IMR-90 (cell line): ENCODE data around the gene OST4. TPM values are rescaled to one million over a fixed set of nuclear protein-coding genes. Genes with fewer than 3 reads are reported as not detected.

Experiments
- ATAC-seq: fragments of 200-7000 bp; cut with Tn5 transposase; 2 replicates; pipeline ENCODE4 v1.9.1; 2020; ENCODE audit warnings: low read depth, mild to moderate bottlenecking, moderate library complexity
- BruUV-seq: library from RNA; stranded (reverse); fragments of 400-500 nt; replicated peaks from 2 replicates; lab custom pipeline; 2021; lab: Mats Ljungman, UMichigan
- CTCF ChIA-PET: fragments of 300-600 bp; formaldehyde crosslinking; extraction: SDS; loops from one replicate; lab custom pipeline; 2021; ENCODE audit warnings: antibody characterized with exemption; lab: Yijun Ruan, JAX
- POLR2A ChIA-PET: fragments of 300-600 bp; sonication (Branson Sonifier 250); formaldehyde crosslinking; loops from one replicate; lab custom pipeline; 2022; ENCODE audit warnings: antibody characterized with exemption; ENCODE audit not compliant: unreplicated experiment; lab: Charles Lee
- DNase-seq: peaks from one replicate; pipeline ENCODE4 v3.0.0; 2013
- H2AFZ ChIP-seq: replicated peaks from 2 replicates; pipeline ENCODE3; 2013; ENCODE audit warnings: low read length, mild to moderate bottlenecking; ENCODE audit not compliant: poor library complexity
- H2AK5ac ChIP-seq: 2 replicates; pipeline ENCODE4 v1.6.1; 2013; ENCODE audit warnings: low read depth, low read length, inconsistent platforms
- H2AK9ac ChIP-seq: replicated peaks from 2 replicates; pipeline ENCODE3; 2013; ENCODE audit warnings: mild to moderate bottlenecking, low read depth, low read length, moderate library complexity; ENCODE audit not compliant: poor library complexity
- H2BK120ac ChIP-seq: 2 replicates; pipeline ENCODE4 v1.6.1; 2013; ENCODE audit warnings: low read depth, low read length, inconsistent platforms
- H2BK15ac ChIP-seq: 3 replicates; pipeline ENCODE4 v1.6.1; 2013; ENCODE audit warnings: low read depth, low read length, inconsistent platforms
- H2BK20ac ChIP-seq: 2 replicates; pipeline ENCODE4 v1.6.1; 2013; ENCODE audit warnings: low read depth, mild to moderate bottlenecking, inconsistent platforms, low read length, moderate library complexity
- H2BK5ac ChIP-seq: 2 replicates; pipeline ENCODE4 v1.6.1; 2013; ENCODE audit warnings: mild to moderate bottlenecking, low read depth, low read length, inconsistent platforms; ENCODE audit not compliant: poor library complexity, severe bottlenecking
- H3K14ac ChIP-seq: replicated peaks from 2 replicates; pipeline ENCODE4 v1.6.1; 2013; ENCODE audit warnings: low read depth, low read length, inconsistent platforms
- H3K18ac ChIP-seq: 2 replicates; pipeline ENCODE4 v1.6.1; 2013; ENCODE audit warnings: low read depth, low read length, control low read depth
- H3K23ac ChIP-seq: 2 replicates; pipeline ENCODE4 v1.6.1; 2013; ENCODE audit warnings: low read depth, low read length, inconsistent platforms
- H3K27ac ChIP-seq: 2 replicates; pipeline ENCODE4 v1.5.1; 2013; ENCODE audit warnings: mild to moderate bottlenecking, control low read depth, low read length; ENCODE audit not compliant: insufficient read depth
- H3K27me3 ChIP-seq: 2 replicates; pipeline ENCODE4 v1.6.1; 2013; ENCODE audit warnings: low read length; ENCODE audit not compliant: control insufficient read depth, insufficient read depth
- H3K36me3 ChIP-seq: 2 replicates; pipeline ENCODE4 v1.6.1; 2013; ENCODE audit warnings: low read length, mixed read lengths; ENCODE audit not compliant: control insufficient read depth, insufficient read depth
- H3K4ac ChIP-seq: 2 replicates; pipeline ENCODE4 v1.6.1; 2013; ENCODE audit warnings: low read depth, low read length, inconsistent platforms
- H3K4me1 ChIP-seq: 2 replicates; pipeline ENCODE4 v1.6.1; 2013; ENCODE audit warnings: low read length, mixed read lengths; ENCODE audit not compliant: control insufficient read depth, insufficient read depth
- H3K4me2 ChIP-seq: 2 replicates; pipeline ENCODE4 v1.6.1; 2013; ENCODE audit warnings: low read depth, mild to moderate bottlenecking, control low read depth, low read length, moderate library complexity
- H3K4me3 ChIP-seq: 2 replicates; pipeline ENCODE4 v1.5.1; 2013; ENCODE audit warnings: low read depth, mild to moderate bottlenecking, control low read depth, low read length, moderate library complexity; ENCODE audit not compliant: insufficient read depth
- H3K56ac ChIP-seq: 2 replicates; pipeline ENCODE4 v1.6.1; 2013; ENCODE audit warnings: low read length, inconsistent platforms; ENCODE audit not compliant: insufficient read depth; ENCODE audit errors: extremely low read depth
- H3K79me1 ChIP-seq, 2 experiments: 2 replicates each; pipeline ENCODE4 v1.6.1; 2013; ENCODE audit warnings: low read length in 2 of 2, inconsistent platforms in 1 of 2, low read depth in 1 of 2
- H3K9ac ChIP-seq: 2 replicates; pipeline ENCODE4 v1.6.1; 2013; ENCODE audit warnings: low read depth, low read length, control low read depth
- H3K9me1 ChIP-seq: 2 replicates; pipeline ENCODE4 v1.6.1; 2013; ENCODE audit warnings: low read length, inconsistent platforms; ENCODE audit not compliant: insufficient read depth
- H3K9me3 ChIP-seq: 2 replicates; pipeline ENCODE4 v1.6.1; 2013; ENCODE audit warnings: low read length; ENCODE audit not compliant: control insufficient read depth, insufficient read depth
- H4K20me1 ChIP-seq: 2 replicates; pipeline ENCODE4 v1.6.1; 2013; ENCODE audit warnings: low read length, inconsistent platforms; ENCODE audit not compliant: insufficient read depth
- H4K5ac ChIP-seq: 2 replicates; pipeline ENCODE4 v1.6.1; 2013; ENCODE audit warnings: mild to moderate bottlenecking, low read depth, low read length, control low read depth
- H4K8ac ChIP-seq, 2 experiments: 2 replicates each; pipeline ENCODE4 v1.6.1; 2013; ENCODE audit warnings: low read depth in 2 of 2, low read length in 2 of 2, control low read depth in 1 of 2, inconsistent platforms in 1 of 2
- H4K91ac ChIP-seq: 2 replicates; pipeline ENCODE4 v1.6.1; 2013; ENCODE audit warnings: low read depth, low read length, inconsistent platforms; ENCODE audit not compliant: insufficient read depth
- BHLHE40 ChIP-seq: fragments of 150-350 bp; IDR thresholded peaks from 2 replicates; pipeline ENCODE4 v1.6.1; 2016; ENCODE audit warnings: mild to moderate bottlenecking, low read depth, low read length
- CEBPB ChIP-seq: IDR thresholded peaks from 2 replicates; pipeline ENCODE4 v1.6.1; 2012; ENCODE audit warnings: low read depth, low read length, improper control_type of control experiment
- CHD1 ChIP-seq: IDR thresholded peaks from 2 replicates; pipeline ENCODE4 v1.6.1; 2012; ENCODE audit warnings: low read depth, low read length, improper control_type of control experiment
- CTCF ChIP-seq: conservative IDR thresholded peaks from 2 replicates; pipeline ENCODE4 v1.5.1; 2012; ENCODE audit warnings: mild to moderate bottlenecking, low read depth, low read length, improper control_type of control experiment
- ELK1 ChIP-seq: fragments of 150-350 bp; IDR thresholded peaks from 2 replicates; pipeline ENCODE4 v1.6.1; 2016; ENCODE audit warnings: low read depth, mild to moderate bottlenecking, low read length, moderate library complexity, borderline replicate concordance
- FOS ChIP-seq: fragments of 150-350 bp; IDR thresholded peaks from 2 replicates; pipeline ENCODE4 v1.6.1; 2016; ENCODE audit warnings: low read depth, low read length
- MAFK ChIP-seq: IDR thresholded peaks from 2 replicates; pipeline ENCODE4 v1.6.1; 2012; ENCODE audit warnings: low read depth, low read length, improper control_type of control experiment
- MAZ ChIP-seq: IDR thresholded peaks from 2 replicates; pipeline ENCODE4 v1.6.1; 2012; ENCODE audit warnings: low read depth, mild to moderate bottlenecking, low read length, improper control_type of control experiment, moderate library complexity, borderline replicate concordance
- MXI1 ChIP-seq: IDR thresholded peaks from 2 replicates; pipeline ENCODE4 v1.6.1; 2012; ENCODE audit warnings: low read depth, mild to moderate bottlenecking, low read length, moderate library complexity, borderline replicate concordance
- NFE2L2 ChIP-seq: fragments of 150-350 bp; IDR thresholded peaks from 2 replicates; pipeline ENCODE4 v1.6.1; 2016; ENCODE audit warnings: low read depth, mild to moderate bottlenecking, low read length
- POLR2A ChIP-seq: IDR thresholded peaks from 2 replicates; pipeline ENCODE4 v1.6.1; 2012; ENCODE audit warnings: mild to moderate bottlenecking, low read depth, low read length
- RAD21 ChIP-seq: IDR thresholded peaks from 2 replicates; pipeline ENCODE4 v1.6.1; 2012; ENCODE audit warnings: low read length, improper control_type of control experiment
- RCOR1 ChIP-seq: IDR thresholded peaks from 2 replicates; pipeline ENCODE4 v1.6.1; 2012; ENCODE audit warnings: mild to moderate bottlenecking, low read length, improper control_type of control experiment; ENCODE audit not compliant: insufficient replicate concordance
- RFX5 ChIP-seq: IDR thresholded peaks from 2 replicates; pipeline ENCODE4 v1.8.0; 2012; ENCODE audit warnings: low read depth, mild to moderate bottlenecking, low read length, moderate library complexity
- SMC3 ChIP-seq: fragments of 150-350 bp; IDR thresholded peaks from 2 replicates; pipeline ENCODE4 v1.6.1; 2016; ENCODE audit warnings: low read depth, mild to moderate bottlenecking, antibody characterized with exemption, low read length, moderate library complexity
- USF2 ChIP-seq: fragments of 150-350 bp; IDR thresholded peaks from 2 replicates; pipeline ENCODE4 v1.6.1; 2017; ENCODE audit warnings: mild to moderate bottlenecking, antibody characterized with exemption, low read length, low read depth
- WGBS, 2 experiments: methylation state at CpG; one replicate each; pipeline versions ENCODE4 v1.1.5 to v1.1.7; 2013; ENCODE audit warnings: missing lambda C conversion rate in 2 of 2; ENCODE audit not compliant: insufficient read length in 1 of 2; ENCODE audit errors: extremely low coverage in 2 of 2; 5-methylcytosine and 5-hydroxymethylcytosine counted together
- dilution Hi-C: fragments of 300-500 bp; cut with HindIII; formaldehyde crosslinking; loops from one replicate; pipeline ENCODE4 v1.14.3; 2018; ENCODE audit warnings: low sequenced_read_pairs; ENCODE audit not compliant: unreplicated experiment
- in situ Hi-C: fragments of 300-500 bp; cut with MboI; formaldehyde crosslinking; loops from 3 replicates; pipeline ENCODE4 v1.14.3; 2019; ENCODE audit warnings: low sequenced_read_pairs, inconsistent platforms, mixed read lengths
- intact Hi-C: fragments of 100-400 bp; cut with micrococcal nuclease; formaldehyde crosslinking; loops from 2 replicates; pipeline ENCODE4 v1.10.0; 2022
- polyA plus RNA-seq, 3 experiments: library from polyadenylated mRNA; depleted of rRNA; stranded (reverse); fragments of >200 nt; gene quantifications; 2 replicates each; pipeline ENCODE4 v1.2.3, GENCODE V29; 2012; ENCODE audit warnings: low replicate concordance in 1 of 3
- total RNA-seq: library from RNA; depleted of rRNA; stranded (reverse); fragments of >200 nt; gene quantifications from 2 replicates; pipeline ENCODE4 v1.2.3, GENCODE V29; 2012

OST4 gene
- total and polyA plus RNA-seq, 2 of the 4 experiments (the other 2 are of a cell fraction), result 386 to 806 TPM

- ATAC-seq (no peak), DNase-seq (no peak)
- Histone ChIP-seq H3K4me3 (no peak overlapping the region), H2BK5ac (no peak overlapping the region), H2AFZ (no peak overlapping the region), H4K20me1 (peaks cover 28% of the 10 kb centered on the region), H3K4me1 (peaks cover 4% of the 10 kb centered on the region; the same call in 1 of the 2 replicates), H4K91ac (no peak overlapping the region), H3K23ac (no peak overlapping the region), H2AK5ac (no peak overlapping the region), H3K9me1 (peaks cover 9% of the 10 kb centered on the region), H3K4me2 (no peak overlapping the region), H2BK120ac (no peak overlapping the region), H2AK9ac (no peak overlapping the region), H3K4ac (no peak overlapping the region), H3K14ac (no peak overlapping the region), H3K79me1 (peaks cover 17 to 50% of the 10 kb centered on the region in 2 experiments), H2BK20ac (no peak overlapping the region), H3K18ac (no peak overlapping the region), H3K9ac (no peak overlapping the region), H3K56ac (no peak overlapping the region), H4K5ac (no peak overlapping the region), H2BK15ac (no peak overlapping the region), H3K36me3 (peaks cover 69% of the 10 kb centered on the region), H3K27ac (no peak overlapping the region), H3K9me3 (no peaks in the 10 kb centered on the region), H3K27me3 (no peaks in the 10 kb centered on the region), H4K8ac (no peak overlapping the region)
- ChIA-PET POLR2A (no interaction called here), CTCF (no interaction called here)
- BruUV-seq, result no TSS peak
- whole genome bisulfite sequencing, 2 experiments, result 97% methylated on average over 4 of the region's 8 CpGs; no CpG with 5 or more reads in 1 of the 2 experiments
- dilution Hi-C loops, result no loop called here
- intact Hi-C loops, result no loop called here
- no peak for TF ChIP-seq BHLHE40
- TF ChIP-seq CTCF, result no peak
- TF ChIP-seq FOS, result no peak
- no peak for TF ChIP-seq RAD21
- no peak for TF ChIP-seq MXI1
- TF ChIP-seq POLR2A, result no peak
- no peak for TF ChIP-seq RCOR1
- no peak for TF ChIP-seq USF2
- TF ChIP-seq MAZ, result no peak
- no peak for TF ChIP-seq CHD1
- no peak for TF ChIP-seq RFX5
- TF ChIP-seq MAFK, result no peak
- no peak for TF ChIP-seq NFE2L2
- TF ChIP-seq ELK1, result no peak
- TF ChIP-seq SMC3, result no peak
- TF ChIP-seq CEBPB, result no peak
- in situ Hi-C loops, result no loop called here
Measured at GRCh38 chr2:27040282-27040681, 31.2 kb downstream of the OST4 start.
